NCI-H510A treated with DMSO at 0.1 percent for 48 hours (cell line): ENCODE data around the gene CFDP1.
A peak's percentile ranks its signal among the peaks of the same experiment; 100 is the strongest.
"Not testable (repeated sequence)": the region's sequence is repeated elsewhere in the genome, so short reads cannot be mapped to it uniquely, and the experiment has no call there.

ENCODE experiments used
- DNase-seq: peaks from one replicate; lab custom pipeline; 2025; lab: John Stamatoyannopoulos, UW

CFDP1 gene

GRCh38 chr16:75432828-75433731, at the start of gene CFDP1:
CFDP1 (minus strand) TSS chr16:75433503; CDS start chr16:75433352, 151 bp downstream.
- peak; percentile 93 for DNase-seq

GRCh38 chr16:75482434-75483205, 49.3 kb upstream of the CFDP1 start:
- DNase-seq, result no peak

DNA sequence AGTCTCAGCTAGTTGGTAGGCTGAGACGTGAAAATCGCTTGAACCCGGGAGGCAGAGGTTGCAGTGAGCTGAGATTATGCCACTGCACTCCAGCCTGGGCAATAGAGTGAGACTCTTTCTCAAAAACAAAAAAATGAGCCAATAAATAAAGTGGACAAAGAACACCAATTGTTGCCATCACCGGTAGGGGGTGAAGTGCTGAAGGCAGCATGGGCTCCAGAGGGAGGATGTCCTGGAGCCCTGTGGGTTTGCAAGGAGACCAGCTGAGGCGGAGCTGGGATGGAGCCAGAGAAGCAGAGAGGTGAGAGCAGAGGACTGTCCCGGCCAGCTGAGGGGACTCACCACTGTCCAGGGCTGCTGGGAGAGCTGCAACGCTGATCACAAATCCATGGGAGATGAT, 48.2 kb upstream of the CFDP1 start:
- DNase-seq, result no peak

- DNase-seq, result no peak
Measured at GRCh38 chr16:75479421-75479990, 46.2 kb upstream of the CFDP1 start.

- DNase-seq, result no peak
Measured at GRCh38 chr16:75478480-75479345, 45.4 kb upstream of the CFDP1 start.

GRCh38 chr16:75477680-75478473, 44.6 kb upstream of the CFDP1 start:
- DNase-seq, result peak; percentile 17

DNA sequence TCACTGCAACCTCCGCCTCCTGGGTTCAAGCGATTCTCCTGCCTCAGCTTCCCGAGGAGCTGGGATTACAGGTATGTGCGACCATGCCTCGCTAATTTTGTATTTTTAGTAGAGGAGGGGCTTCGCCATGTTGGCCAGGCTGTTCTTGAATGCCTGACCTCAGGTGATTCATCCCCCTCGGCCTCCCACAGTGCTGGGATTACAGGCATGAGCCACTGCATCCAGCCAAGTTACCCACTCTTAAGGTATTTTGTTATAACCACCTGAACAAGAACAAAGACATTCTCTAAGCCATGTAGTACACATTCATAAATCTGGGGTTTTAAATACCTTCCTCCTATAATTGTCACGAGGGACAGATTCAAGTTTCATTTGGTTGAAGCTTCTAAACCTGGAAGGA, 43.5 kb upstream of the CFDP1 start:
- DNase-seq, result no peak

DNA sequence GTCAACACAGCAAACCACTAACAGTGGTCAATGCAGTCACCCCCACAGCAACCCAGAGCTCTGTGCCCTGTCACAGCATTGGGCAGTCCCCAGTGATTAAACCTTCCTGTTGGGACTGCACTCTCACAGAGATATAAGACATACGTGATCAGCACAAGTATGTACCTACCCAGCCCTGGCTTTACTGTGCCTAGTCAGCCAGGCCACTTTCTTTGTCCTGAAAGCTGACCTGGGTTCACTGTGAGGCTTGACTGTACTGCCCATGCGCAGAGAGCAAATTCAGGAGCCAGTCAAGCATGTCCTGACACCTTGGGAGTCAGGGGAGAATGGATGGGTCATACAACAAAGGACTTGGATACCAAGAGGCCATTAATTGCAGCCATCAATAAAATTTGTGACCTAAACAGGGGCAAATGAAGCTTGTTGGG, 42.1 kb upstream of the CFDP1 start:
- DNase-seq, result no peak

GRCh38 chr16:75472908-75473877, 39.9 kb upstream of the CFDP1 start:
- no peak for DNase-seq

GRCh38 chr16:75471723-75472633, 38.7 kb upstream of the CFDP1 start:
- peak; percentile 28 for DNase-seq

DNA sequence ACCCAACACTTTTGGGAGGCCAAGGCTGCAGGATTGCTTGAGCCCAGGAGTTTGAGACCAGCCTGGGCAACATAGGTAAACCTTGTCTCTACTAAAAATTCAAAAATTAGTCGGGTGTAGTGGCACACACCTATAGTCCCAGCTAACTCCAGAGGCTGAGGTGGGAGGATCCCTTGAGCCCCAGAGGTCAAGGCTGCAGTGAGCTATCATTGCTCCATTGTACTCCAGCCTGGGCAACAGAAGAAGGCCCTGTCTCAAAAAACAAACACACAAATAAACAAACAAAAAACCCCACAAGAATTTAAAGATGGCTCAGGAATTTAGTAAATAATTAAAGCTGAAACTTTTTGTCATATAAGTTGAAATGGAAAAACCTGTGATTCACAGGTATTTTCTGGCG, 33.5 kb upstream of the CFDP1 start:
- no peak for DNase-seq

- DNase-seq, result peak; percentile 82
Measured at GRCh38 chr16:75464122-75464918, 31.0 kb upstream of the CFDP1 start, which contains the start of gene TMEM170A. TMEM170A (minus strand) TSS chr16:75464689; CDS start chr16:75464600, 89 bp downstream.

GRCh38 chr16:75463389-75464121, 30.3 kb upstream of the CFDP1 start:
- DNase-seq, result not testable (repeated sequence)

DNA sequence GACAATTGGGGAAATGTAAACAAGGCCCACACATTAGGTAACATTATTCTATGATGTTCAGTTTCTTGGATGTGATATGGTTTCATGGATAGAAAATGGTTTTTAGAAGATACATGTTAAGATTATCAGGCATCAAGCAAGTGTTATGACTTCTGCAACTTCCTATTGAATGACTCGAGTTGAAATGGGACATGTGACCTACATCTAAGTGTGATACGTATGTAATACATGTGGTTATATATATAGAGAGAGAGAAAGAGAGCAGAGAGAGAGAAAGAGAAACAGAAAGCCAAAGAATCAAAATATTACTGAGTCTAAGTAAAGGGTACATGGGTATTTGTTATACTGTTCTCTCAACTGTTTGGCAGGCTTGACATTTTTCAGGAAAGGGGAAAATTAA, 29.5 kb upstream of the CFDP1 start:
- no peak for DNase-seq

- DNase-seq, result no peak
Measured at GRCh38 chr16:75461575-75461974, 28.3 kb upstream of the CFDP1 start.

- no peak for DNase-seq
Measured at GRCh38 chr16:75460446-75460845, 27.1 kb upstream of the CFDP1 start.

DNA sequence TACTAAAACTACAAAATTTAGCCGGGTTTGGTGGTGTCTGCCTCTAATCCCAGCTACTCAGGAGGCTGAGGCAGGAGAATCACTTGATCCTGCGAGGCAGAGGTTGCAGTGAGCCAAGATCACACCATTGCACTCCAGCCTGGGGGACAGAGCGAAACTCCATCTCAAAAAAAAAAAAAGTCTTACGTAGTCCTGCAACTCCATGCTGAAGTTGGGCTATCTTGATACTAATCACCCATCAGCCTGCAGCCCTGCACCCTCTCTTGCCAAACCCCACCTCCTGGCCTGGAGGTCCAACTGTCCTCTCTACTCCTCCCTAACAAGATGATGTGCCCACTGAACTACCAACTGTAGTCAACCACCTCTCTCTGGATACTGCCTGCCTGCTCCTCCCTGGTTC, 26.4 kb upstream of the CFDP1 start:
- DNase-seq, result no peak
